ENCODE measurements around the gene TCP10L. TPM values are rescaled to one million over a fixed set of nuclear protein-coding genes. Genes with fewer than 3 reads are reported as not detected.

TCP10L gene
- polyA plus RNA-seq, 1 experiment, result 0.12 TPM

DNA sequence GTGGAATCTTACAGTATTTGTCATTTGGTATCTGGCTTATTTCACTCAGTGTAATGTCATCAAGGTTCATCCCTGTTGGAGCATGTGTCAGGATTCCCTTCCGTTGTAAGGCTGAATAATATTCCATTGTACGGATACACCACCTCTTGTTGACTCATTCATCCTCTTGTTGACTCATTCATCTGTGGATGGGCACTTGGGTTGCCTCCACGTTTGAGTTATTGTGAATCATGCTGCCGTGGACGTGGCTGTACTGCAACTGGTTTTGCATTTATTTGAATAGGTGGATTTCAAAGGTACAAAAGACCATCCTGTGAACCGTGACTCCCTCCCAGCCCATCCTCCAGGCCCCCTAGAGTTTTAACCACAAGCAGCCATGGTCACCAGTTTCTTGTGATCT lies 11.9 kb upstream of the TCP10L start:
- H3K27ac ChIP-seq (ENCODE audit: low read depth, low read length), result peak overlapping the region; percentile 61
- no peaks in the 10 kb centered on the region for H3K27me3 ChIP-seq (ENCODE audit: control insufficient read depth, insufficient read depth, low read length)
- peak; percentile 47 for DNase-seq (ENCODE audit: low read depth, low spot score)
- no peaks in the 10 kb centered on the region for H3K9me3 ChIP-seq (ENCODE audit: control insufficient read depth, insufficient read depth, low read length)
- H3K4me3 ChIP-seq (ENCODE audit: low read depth, low read length), result no peak overlapping the region
- no peak for TF ChIP-seq CTCF (IDR thresholded peaks at IDR 0.05; ENCODE audit: low read depth, low read length)
- ChIA-PET CTCF (interaction anchor here (5.0 to 5.3 kb wide), 2 partner anchors 13 to 194 kb away, joined by 55 to 245 read pairs; partner anchors contain the start of gene CFAP298), POLR2A (interaction anchor here (0.6 kb wide), 1 partner anchor 240 kb away, joined by 4 read pairs; no protein-coding TSS in a partner anchor)

DNA sequence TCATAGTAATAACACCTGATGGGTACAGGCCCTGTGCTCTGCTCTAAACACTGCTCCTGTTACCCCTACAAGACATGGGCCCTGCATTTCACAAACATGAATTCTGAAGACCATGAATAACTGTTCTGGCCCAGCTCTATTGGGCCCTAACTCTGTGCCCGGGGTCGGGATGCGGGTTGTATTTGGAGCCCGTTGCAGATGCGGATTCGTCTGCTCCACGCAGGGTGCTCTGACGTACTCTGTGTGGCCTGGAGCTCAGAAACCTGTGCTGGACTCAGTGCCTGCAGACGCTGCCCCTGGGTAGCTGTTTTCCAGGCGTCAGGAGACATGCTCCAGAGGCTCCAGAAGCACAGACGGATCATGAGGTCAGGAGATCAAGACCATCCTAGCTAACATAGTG lies 10.1 kb upstream of the TCP10L start:
- Histone ChIP-seq H3K9me3 (ENCODE audit: control insufficient read depth, insufficient read depth, low read length) (no peaks in the 10 kb centered on the region), H3K4me3 (ENCODE audit: low read depth, low read length) (no peak overlapping the region), H3K27me3 (ENCODE audit: control insufficient read depth, insufficient read depth, low read length) (no peaks in the 10 kb centered on the region), H3K27ac (ENCODE audit: low read depth, low read length) (no peak overlapping the region)
- POLR2A ChIA-PET, result no interaction called here
- CTCF ChIA-PET, result no interaction called here
- no peak for TF ChIP-seq CTCF (IDR thresholded peaks at IDR 0.05; ENCODE audit: low read depth, low read length)
- no peak for DNase-seq (ENCODE audit: low read depth, low spot score)

GRCh38 chr21:32593690-32594089 lies 8.4 kb upstream of the TCP10L start:
- TF ChIP-seq CTCF (IDR thresholded peaks at IDR 0.05; ENCODE audit: low read depth, low read length), result no peak
- no peaks in the 10 kb centered on the region for H3K9me3 ChIP-seq (ENCODE audit: control insufficient read depth, insufficient read depth, low read length)

GRCh38 chr21:32592929-32593502 lies 7.7 kb upstream of the TCP10L start:
- Histone ChIP-seq H3K27ac (ENCODE audit: low read depth, low read length) (no peak overlapping the region), H3K4me3 (ENCODE audit: low read depth, low read length) (no peak overlapping the region), H3K27me3 (ENCODE audit: control insufficient read depth, insufficient read depth, low read length) (no peaks in the 10 kb centered on the region), H3K9me3 (ENCODE audit: control insufficient read depth, insufficient read depth, low read length) (no peaks in the 10 kb centered on the region)
- ChIA-PET CTCF (interaction anchor here (7.6 kb wide), 1 partner anchor 8 kb away, joined by 39 read pairs; no protein-coding TSS in a partner anchor), POLR2A (no interaction called here)
- DNase-seq (ENCODE audit: low read depth, low spot score), result no peak
- TF ChIP-seq CTCF (IDR thresholded peaks at IDR 0.05; ENCODE audit: low read depth, low read length), result no peak

More at GRCh38 chr21:32593690-32594089, 8.4 kb upstream of the TCP10L start:
- Histone ChIP-seq H3K4me3 (ENCODE audit: low read depth, low read length) (no peak overlapping the region), H3K27ac (ENCODE audit: low read depth, low read length) (no peak overlapping the region), H3K27me3 (ENCODE audit: control insufficient read depth, insufficient read depth, low read length) (no peaks in the 10 kb centered on the region)
- DNase-seq (ENCODE audit: low read depth, low spot score), result no peak
- CTCF ChIA-PET, result interaction anchor here (1.4 to 7.6 kb wide), 2 partner anchors 8 to 190 kb away, joined by 5 to 39 read pairs; no protein-coding TSS in a partner anchor
- POLR2A ChIA-PET, result no interaction called here

DNA sequence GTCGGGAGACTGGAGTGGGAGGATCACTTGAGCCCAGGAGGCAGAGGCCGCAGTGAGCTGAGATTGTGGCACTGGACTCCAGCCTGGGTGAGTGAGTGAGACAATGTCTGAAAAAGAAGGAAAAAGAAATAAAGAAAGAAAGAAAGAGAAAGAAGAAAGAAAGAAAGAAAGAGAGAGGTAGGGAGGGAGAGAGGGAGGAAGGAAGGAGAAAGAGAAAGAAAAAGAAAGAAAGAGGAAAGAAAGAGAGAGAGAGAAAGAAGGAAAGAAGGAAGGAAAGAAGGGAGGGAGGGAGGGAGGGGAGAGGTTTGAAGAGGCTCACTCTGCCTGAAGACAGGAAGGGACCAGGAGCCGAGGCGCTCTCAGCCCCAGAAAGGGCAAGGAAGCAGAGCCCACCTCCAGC lies 4.8 kb upstream of the TCP10L start:
- CTCF ChIA-PET, result interaction anchor here (7.6 kb wide), 1 partner anchor 11 kb away, joined by 39 read pairs; no protein-coding TSS in a partner anchor
- Histone ChIP-seq H3K9me3 (ENCODE audit: control insufficient read depth, insufficient read depth, low read length) (no peaks in the 10 kb centered on the region), H3K4me3 (ENCODE audit: low read depth, low read length) (no peak overlapping the region), H3K27me3 (ENCODE audit: control insufficient read depth, insufficient read depth, low read length) (peaks cover 7% of the 10 kb centered on the region), H3K27ac (ENCODE audit: low read depth, low read length) (no peak overlapping the region)
- no peak for TF ChIP-seq CTCF (IDR thresholded peaks at IDR 0.05; ENCODE audit: low read depth, low read length)
- no peak for DNase-seq (ENCODE audit: low read depth, low spot score)
- POLR2A ChIA-PET, result no interaction called here
